SJCRH30 (cell line): ENCODE data around the gene SLC7A7. TPM values are rescaled to one million over a fixed set of nuclear protein-coding genes. Genes with fewer than 3 reads are reported as not detected.
A peak's percentile ranks its signal among the peaks of the same experiment; 100 is the strongest.
"Not testable (repeated sequence)": the region's sequence is repeated elsewhere in the genome, so short reads cannot be mapped to it uniquely, and the experiment has no call there.

ENCODE experiments used
- DNase-seq, 2 experiments: peaks; one replicate each; pipeline ENCODE4 v3.0.0-alpha.2; 2015 to 2020
- H3K27ac ChIP-seq: fragments of 250-450 bp; sonication (Bioruptor Pico); 2 replicates; pipeline ENCODE4 v1.5.1; 2020; ENCODE audit warnings: mild to moderate bottlenecking, moderate library complexity
- H3K27me3 ChIP-seq: fragments of 250-450 bp; sonication (Bioruptor Pico); 2 replicates; pipeline ENCODE4 v1.5.1; 2020; ENCODE audit warnings: mild to moderate bottlenecking, moderate library complexity
- H3K36me3 ChIP-seq: fragments of 250-450 bp; sonication (Bioruptor Pico); 2 replicates; pipeline ENCODE4 v1.5.1; 2020; ENCODE audit warnings: mild to moderate bottlenecking, moderate library complexity
- H3K4me1 ChIP-seq: fragments of 250-450 bp; sonication (Bioruptor Pico); 2 replicates; pipeline ENCODE4 v1.5.1; 2020; ENCODE audit warnings: mild to moderate bottlenecking, moderate library complexity
- H3K4me3 ChIP-seq: fragments of 250-450 bp; sonication (Bioruptor Pico); 2 replicates; pipeline ENCODE4 v1.5.1; 2020; ENCODE audit warnings: mild to moderate bottlenecking, moderate library complexity
- H3K9me3 ChIP-seq: fragments of 250-450 bp; sonication (Bioruptor Pico); replicated peaks from 2 replicates; pipeline ENCODE4 v1.5.1; 2020; ENCODE audit warnings: mild to moderate bottlenecking, moderate library complexity
- total RNA-seq: library from RNA; depleted of rRNA; stranded (reverse); fragments of >200 nt; shearing (Covaris generic); gene quantifications from 2 replicates; pipeline ENCODE4 v1.2.3, GENCODE V29; 2014

The SLC7A7 gene
- total RNA-seq, 1 experiment from 2014 or later = 47.8 TPM

GRCh38 chr14:22794551-22794951, 20.7 kb downstream of the SLC7A7 start:
- DNase-seq = no peak
- Histone ChIP-seq H3K4me1 (no peaks in the 10 kb centered on the region), H3K27ac (no peak overlapping the region), H3K4me3 (no peak overlapping the region), H3K9me3 (no peaks in the 10 kb centered on the region), H3K27me3 (no peaks in the 10 kb centered on the region), H3K36me3 (peaks cover 13% of the 10 kb centered on the region)

- Histone ChIP-seq H3K4me3 (no peak overlapping the region), H3K27ac (no peak overlapping the region), H3K27me3 (no peaks in the 10 kb centered on the region), H3K9me3 (no peaks in the 10 kb centered on the region), H3K4me1 (no peaks in the 10 kb centered on the region), H3K36me3 (peaks cover 13% of the 10 kb centered on the region)
- no peak for DNase-seq
Observed at GRCh38 chr14:22793976-22794375, 21.3 kb downstream of the SLC7A7 start.

- not testable (repeated sequence) for H3K9me3 ChIP-seq, H3K27me3 ChIP-seq, H3K27ac ChIP-seq, DNase-seq, H3K4me3 ChIP-seq, H3K4me1 ChIP-seq
- peaks cover 13% of the 10 kb centered on the region for H3K36me3 ChIP-seq
Observed at GRCh38 chr14:22793550-22793949, 21.7 kb downstream of the SLC7A7 start.

- Histone ChIP-seq H3K4me3 (no peak overlapping the region), H3K27me3 (no peaks in the 10 kb centered on the region), H3K36me3 (peaks cover 11% of the 10 kb centered on the region), H3K4me1 (no peaks in the 10 kb centered on the region), H3K27ac (no peak overlapping the region), H3K9me3 (no peaks in the 10 kb centered on the region)
- DNase-seq = no peak
Observed at GRCh38 chr14:22792158-22792557, 23.1 kb downstream of the SLC7A7 start.

GRCh38 chr14:22791301-22791700, 23.9 kb downstream of the SLC7A7 start:
- H3K9me3 ChIP-seq = no peaks in the 10 kb centered on the region
- no peaks in the 10 kb centered on the region for H3K27me3 ChIP-seq
- H3K36me3 ChIP-seq = peaks cover 8% of the 10 kb centered on the region
- H3K4me3 ChIP-seq = no peak overlapping the region
- no peak overlapping the region for H3K27ac ChIP-seq
- H3K4me1 ChIP-seq = no peaks in the 10 kb centered on the region
- peak; percentile 7 to 34 for DNase-seq

- H3K9me3 ChIP-seq = no peaks in the 10 kb centered on the region
- no peak for DNase-seq
- H3K27me3 ChIP-seq = no peaks in the 10 kb centered on the region
- H3K4me3 ChIP-seq = no peak overlapping the region
- H3K36me3 ChIP-seq = no peaks in the 10 kb centered on the region
- no peak overlapping the region for H3K27ac ChIP-seq
- H3K4me1 ChIP-seq = peaks cover 5% of the 10 kb centered on the region
Observed at GRCh38 chr14:22786685-22787084, 28.6 kb downstream of the SLC7A7 start.

GRCh38 chr14:22781301-22781991, 33.8 kb downstream of the SLC7A7 start:
- H3K36me3 ChIP-seq = peaks cover 6% of the 10 kb centered on the region; the same call in 1 of the 2 replicates
- no peak overlapping the region for H3K4me3 ChIP-seq

GRCh38 chr14:22780941-22781300, 34.3 kb downstream of the SLC7A7 start:
- peaks cover 25% of the 10 kb centered on the region for H3K4me1 ChIP-seq
- DNase-seq = no peak
- H3K36me3 ChIP-seq = peaks cover 11% of the 10 kb centered on the region
- H3K27ac ChIP-seq = peak overlapping the region; percentile 65
- H3K4me3 ChIP-seq = no peak overlapping the region
- no peaks in the 10 kb centered on the region for H3K27me3 ChIP-seq
- no peaks in the 10 kb centered on the region for H3K9me3 ChIP-seq

More at GRCh38 chr14:22781301-22781991, 33.8 kb downstream of the SLC7A7 start:
- peaks cover 25% of the 10 kb centered on the region for H3K4me1 ChIP-seq
- H3K27ac ChIP-seq = peak overlapping the region; percentile 65
- no peaks in the 10 kb centered on the region for H3K9me3 ChIP-seq
- DNase-seq = peak; percentile 70 to 79
- no peaks in the 10 kb centered on the region for H3K27me3 ChIP-seq

GRCh38 chr14:22780105-22780679, 35.0 kb downstream of the SLC7A7 start:
- no peaks in the 10 kb centered on the region for H3K9me3 ChIP-seq
- DNase-seq = peak; percentile 40 to 65

GRCh38 chr14:22778084-22778483, 37.2 kb downstream of the SLC7A7 start:
- H3K27ac ChIP-seq = no peak overlapping the region
- H3K4me1 ChIP-seq = peaks cover 25% of the 10 kb centered on the region
- no peak overlapping the region for H3K4me3 ChIP-seq
- no peak for DNase-seq
- no peaks in the 10 kb centered on the region for H3K9me3 ChIP-seq
- peaks cover 40% of the 10 kb centered on the region for H3K36me3 ChIP-seq
- H3K27me3 ChIP-seq = no peaks in the 10 kb centered on the region

More at GRCh38 chr14:22780105-22780679, 35.0 kb downstream of the SLC7A7 start:
- Histone ChIP-seq H3K4me1 (peaks cover 25% of the 10 kb centered on the region), H3K4me3 (no peak overlapping the region), H3K27me3 (no peaks in the 10 kb centered on the region), H3K36me3 (peaks cover 19% of the 10 kb centered on the region), H3K27ac (peak overlapping the region; percentile 65)

- Histone ChIP-seq H3K36me3 (peaks cover 49% of the 10 kb centered on the region), H3K4me1 (peaks cover 22% of the 10 kb centered on the region)
- not testable (repeated sequence) for DNase-seq, H3K9me3 ChIP-seq, H3K4me3 ChIP-seq, H3K27ac ChIP-seq, H3K27me3 ChIP-seq
Observed at GRCh38 chr14:22776849-22777248, 38.4 kb downstream of the SLC7A7 start.

GRCh38 chr14:22776215-22776614, 39.0 kb downstream of the SLC7A7 start:
- DNase-seq = no peak
- H3K27me3 ChIP-seq = no peaks in the 10 kb centered on the region
- no peaks in the 10 kb centered on the region for H3K9me3 ChIP-seq

GRCh38 chr14:22774011-22774706, 41.1 kb downstream of the SLC7A7 start:
- Histone ChIP-seq H3K9me3 (no peaks in the 10 kb centered on the region), H3K36me3 (peaks cover 76% of the 10 kb centered on the region), H3K4me1 (no peaks in the 10 kb centered on the region), H3K27me3 (no peaks in the 10 kb centered on the region), H3K27ac (no peak overlapping the region), H3K4me3 (no peak overlapping the region)
- DNase-seq = no peak

More at GRCh38 chr14:22776215-22776614, 39.0 kb downstream of the SLC7A7 start:
- Histone ChIP-seq H3K4me3 (no peak overlapping the region), H3K4me1 (peaks cover 16% of the 10 kb centered on the region), H3K36me3 (peaks cover 56% of the 10 kb centered on the region), H3K27ac (no peak overlapping the region)

GRCh38 chr14:22773162-22774010, 41.8 kb downstream of the SLC7A7 start:
- Histone ChIP-seq H3K36me3 (peaks cover 84% of the 10 kb centered on the region), H3K27me3 (no peaks in the 10 kb centered on the region), H3K27ac (no peak overlapping the region), H3K9me3 (no peaks in the 10 kb centered on the region), H3K4me1 (no peaks in the 10 kb centered on the region; the same call in 1 of the 2 replicates), H3K4me3 (no peak overlapping the region)
- no peak for DNase-seq
